Measurements from ENCODE around the gene HOATZ.

Gene HOATZ

DNA sequence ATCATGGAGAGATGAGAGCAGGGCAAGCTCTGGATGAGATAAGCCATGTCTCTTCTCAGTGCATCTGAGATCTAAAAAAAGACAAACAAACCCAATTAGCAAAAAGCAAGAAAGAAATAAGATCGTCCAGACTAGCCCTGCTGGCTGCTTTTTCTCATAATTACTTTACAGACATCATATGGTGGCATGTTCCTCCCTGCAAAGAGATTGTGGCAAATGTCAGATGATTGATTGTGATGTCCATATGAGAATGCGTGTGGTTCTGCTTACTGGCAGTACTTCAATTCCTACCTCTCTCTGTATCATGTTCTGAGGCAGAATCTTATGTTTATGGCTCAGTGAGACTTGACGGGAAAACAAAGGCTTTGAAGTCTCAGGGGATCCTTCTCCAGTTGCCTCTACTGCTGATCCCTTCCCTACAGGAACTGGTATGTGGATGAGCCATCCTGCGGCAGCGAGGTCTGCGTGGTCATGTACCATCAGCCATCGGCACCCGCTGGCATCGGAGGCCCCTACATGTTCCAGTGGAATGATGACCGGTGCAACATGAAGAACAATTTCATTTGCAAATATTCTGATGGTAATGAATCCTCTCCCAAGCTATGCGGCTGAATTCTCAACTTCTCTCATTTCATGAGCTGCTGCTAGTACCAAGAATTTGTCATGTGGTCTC lies 34.8 kb downstream of the HOATZ start:
- no peak for DNase-seq (ENCODE audit: low read depth)

DNA sequence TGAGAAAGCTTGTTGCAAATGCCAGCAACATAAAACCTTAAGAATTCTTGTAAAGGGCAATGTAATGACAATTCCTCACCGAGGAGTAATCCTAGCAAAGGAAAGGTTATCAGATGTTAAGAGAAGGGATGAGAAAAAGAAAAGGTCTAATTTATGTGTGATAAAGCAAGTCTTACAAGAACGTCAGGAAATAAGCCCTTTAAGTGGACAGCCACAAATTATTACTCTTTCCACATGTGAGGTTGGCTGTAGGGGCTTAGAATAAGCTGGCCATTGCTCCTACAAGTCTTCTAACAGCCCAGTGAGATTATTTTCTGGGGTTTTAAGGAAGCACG lies 35.3 kb downstream of the HOATZ start:
- DNase-seq (ENCODE audit: low read depth) = no peak

DNA sequence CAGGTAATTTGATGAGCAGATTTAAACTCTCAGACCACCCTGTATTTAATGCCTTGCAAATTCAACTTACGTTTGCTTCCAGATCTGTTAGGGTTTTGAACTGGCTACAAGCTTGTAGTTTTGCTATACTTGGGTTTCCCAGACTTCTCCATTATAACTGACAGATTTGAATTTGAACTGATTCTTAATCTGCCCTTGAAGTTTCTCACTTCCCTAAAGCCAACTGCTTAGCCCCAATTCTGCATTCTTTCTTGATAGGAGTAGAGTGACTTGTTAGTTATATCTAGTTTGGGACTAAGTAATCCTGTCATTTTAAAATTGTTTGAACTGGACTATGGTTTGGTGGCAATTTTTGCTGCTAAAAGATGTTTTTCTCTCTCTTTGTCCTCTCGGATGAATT lies 35.7 kb downstream of the HOATZ start:
- no peak for DNase-seq (ENCODE audit: low read depth)

DNA sequence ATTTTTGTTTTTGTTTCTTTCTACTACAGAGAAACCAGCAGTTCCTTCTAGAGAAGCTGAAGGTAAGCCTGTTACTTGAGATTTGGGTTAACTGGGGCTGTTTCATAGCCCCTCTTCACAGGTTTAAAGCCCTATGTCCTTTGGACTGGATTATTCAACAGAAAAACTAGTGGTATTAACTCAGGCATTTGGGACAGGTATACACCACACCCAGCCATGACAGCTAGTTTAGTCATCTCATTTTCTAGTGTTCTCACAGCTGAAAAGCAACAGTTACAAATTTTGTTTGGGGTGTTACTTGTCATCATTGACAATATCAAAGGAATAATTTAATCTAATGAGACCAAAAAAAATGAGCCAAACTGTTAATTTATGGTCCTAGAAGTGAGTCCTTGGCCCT lies 40.0 kb downstream of the HOATZ start:
- no peak for DNase-seq (ENCODE audit: low read depth)

DNA sequence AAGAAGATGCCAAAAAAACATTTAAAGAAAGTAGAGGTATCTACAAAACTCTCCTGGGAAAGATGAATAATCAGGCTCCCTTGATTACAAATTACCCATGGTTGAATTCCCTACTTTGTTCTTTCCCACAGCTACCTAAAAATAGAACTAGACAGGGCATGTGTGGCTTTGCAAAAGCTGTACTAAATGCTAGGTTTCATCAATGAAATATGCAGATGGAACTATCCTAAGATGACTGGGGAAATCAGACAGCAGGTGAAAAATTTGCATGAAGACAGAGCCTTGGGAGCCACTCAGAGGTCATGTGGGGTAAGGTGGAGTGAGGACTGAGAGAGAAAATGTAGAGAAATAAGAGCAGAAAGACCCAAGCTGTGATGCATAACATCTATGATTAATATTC lies 40.7 kb downstream of the HOATZ start:
- no peak for DNase-seq (ENCODE audit: low read depth)

DNA sequence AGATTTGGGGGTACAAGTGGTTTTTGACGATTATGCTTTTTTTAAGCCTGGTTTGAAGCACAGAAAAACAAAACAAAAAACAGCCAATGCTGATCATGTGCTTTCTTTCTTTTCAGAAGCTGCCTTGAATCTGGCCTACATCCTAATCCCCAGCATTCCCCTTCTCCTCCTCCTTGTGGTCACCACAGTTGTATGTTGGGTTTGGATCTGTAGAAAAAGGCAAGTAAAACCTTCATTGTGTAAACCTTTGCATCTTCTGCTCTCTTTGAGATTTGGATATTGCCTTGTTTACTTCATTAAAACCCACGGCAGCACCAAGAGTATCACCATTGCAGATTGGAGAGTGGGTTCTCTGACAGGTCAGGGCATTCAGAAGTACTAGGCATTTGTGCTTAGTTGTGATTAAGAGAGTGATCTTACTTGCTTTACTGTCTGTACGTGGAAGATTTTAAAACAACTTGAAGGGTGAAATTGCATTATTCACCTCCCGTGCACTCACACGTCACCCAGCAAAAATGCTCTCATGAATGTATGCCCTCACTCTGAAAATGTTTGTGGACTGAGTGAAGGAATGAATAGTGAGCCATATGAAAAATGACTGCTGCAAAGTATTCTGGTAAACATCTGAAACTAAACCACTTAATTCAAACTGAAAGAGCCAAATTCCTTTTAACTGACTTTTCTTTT lies 43.0 kb downstream of the HOATZ start:
- DNase-seq (ENCODE audit: low read depth) = no peak

DNA sequence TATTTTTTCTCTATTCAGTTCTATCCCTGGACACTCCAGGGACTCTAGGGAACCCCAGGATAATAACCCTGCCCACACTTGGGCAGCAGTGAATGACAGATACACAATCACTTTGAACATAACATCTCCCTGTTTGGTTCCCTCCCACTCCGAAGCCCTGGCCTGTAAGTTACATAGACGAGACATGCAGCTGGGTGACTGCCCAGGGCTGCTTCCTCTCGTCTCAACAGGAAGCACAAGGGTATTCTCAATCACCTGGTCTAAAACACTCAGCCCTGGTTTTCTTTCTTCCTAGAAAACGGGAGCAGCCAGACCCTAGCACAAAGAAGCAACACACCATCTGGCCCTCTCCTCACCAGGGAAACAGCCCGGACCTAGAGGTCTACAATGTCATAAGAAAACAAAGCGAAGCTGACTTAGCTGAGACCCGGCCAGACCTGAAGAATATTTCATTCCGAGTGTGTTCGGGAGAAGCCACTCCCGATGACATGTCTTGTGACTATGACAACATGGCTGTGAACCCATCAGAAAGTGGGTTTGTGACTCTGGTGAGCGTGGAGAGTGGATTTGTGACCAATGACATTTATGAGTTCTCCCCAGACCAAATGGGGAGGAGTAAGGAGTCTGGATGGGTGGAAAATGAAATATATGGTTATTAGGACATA lies 45.4 kb downstream of the HOATZ start:
- DNase-seq (ENCODE audit: low read depth) = no peak

DNA sequence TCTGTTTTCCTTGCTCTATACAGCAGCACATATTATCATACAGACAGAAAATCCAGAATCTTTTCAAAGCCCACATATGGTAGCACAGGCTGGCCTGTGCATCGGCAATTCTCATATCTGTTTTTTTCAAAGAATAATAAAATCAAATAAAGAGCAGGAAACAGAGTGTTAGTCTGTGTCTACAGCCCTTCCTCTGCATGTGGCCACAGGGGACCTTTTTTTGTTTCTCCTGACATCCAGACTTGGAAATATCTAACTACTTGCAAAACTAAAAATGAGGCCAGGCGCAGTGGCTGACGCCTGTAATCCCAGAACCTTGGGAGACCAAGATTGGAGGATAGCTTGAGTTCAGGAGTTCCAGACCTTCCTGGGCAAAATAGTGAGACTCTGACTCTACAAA lies 46.2 kb downstream of the HOATZ start:
- DNase-seq (ENCODE audit: low read depth) = no peak

DNA sequence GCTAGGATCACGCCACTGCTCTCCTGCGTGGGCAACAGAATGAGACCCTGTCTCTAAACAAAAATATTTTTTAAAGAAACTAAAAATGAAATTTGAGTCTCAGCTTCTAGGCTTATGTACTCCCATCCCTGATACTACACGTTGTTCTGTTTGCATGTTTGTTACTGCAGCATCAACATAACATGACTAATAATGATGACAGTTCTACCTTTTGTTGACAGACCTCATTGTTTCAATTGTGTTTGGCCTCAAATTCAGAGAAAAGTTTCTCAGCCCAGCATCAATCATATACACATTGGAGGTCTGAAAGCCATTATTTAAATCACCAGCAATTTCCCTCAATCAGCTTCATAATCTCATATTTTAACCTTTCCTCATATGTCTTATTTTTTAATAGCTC lies 46.7 kb downstream of the HOATZ start:
- DNase-seq (ENCODE audit: low read depth) = no peak

DNA sequence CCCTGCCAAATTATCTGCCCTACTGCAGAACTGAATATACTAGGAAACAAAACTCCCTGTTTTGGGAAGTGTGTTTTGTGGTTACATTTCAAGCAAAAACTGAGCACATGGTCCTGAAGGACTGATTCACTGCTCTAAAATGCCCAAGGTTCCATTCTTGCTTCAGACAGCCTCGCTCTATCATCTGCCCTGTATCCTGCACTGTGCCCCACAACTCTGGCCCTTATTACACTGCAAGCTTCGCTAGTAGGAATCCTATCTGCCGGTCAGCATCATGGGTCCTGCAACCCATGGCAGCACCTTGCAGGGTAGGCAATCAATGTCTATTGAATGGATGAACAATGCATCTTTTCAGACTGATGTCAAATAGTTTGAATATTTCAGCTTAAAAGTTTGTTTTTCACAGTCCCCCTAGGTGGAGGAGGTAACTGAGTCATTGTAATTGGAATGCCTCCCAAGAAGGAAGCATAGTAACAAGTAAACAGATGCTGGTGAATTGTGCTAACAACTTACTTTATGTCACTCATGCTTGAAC lies 47.3 kb downstream of the HOATZ start:
- no peak for DNase-seq (ENCODE audit: low read depth)

DNA sequence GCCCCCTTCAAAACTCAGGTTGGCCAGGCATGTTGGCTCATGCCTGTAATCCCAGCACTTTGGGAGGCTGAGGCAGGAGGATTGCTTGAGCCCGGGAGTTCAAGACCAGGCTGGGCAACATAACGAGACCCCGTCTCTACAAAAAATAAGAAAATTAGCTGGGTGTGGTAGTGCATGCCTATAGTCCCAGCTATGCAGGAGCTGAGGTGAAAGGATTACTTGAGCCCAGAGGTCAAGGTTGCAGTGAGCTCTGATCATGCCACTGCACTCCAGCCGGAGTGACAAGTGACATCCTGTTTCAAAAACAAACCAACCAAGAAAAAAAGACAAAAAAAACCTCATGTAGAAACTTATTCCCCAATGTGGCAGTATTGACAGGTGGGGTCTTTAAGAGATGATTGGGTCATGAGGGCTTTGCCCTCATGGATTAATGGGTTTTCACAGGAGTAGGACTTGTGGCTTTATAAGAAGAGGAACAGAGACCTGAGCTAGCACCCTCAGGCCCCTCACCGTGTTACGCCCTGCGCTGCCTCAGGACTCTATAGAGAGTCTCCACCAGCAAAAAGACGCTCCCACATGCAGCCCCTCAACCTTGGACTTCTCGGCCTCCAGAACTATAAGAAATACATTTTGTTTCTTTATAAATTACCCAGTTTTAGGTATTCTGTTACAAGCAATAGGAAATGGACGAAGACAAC lies 48.3 kb downstream of the HOATZ start:
- no peak for DNase-seq (ENCODE audit: low read depth)

DNA sequence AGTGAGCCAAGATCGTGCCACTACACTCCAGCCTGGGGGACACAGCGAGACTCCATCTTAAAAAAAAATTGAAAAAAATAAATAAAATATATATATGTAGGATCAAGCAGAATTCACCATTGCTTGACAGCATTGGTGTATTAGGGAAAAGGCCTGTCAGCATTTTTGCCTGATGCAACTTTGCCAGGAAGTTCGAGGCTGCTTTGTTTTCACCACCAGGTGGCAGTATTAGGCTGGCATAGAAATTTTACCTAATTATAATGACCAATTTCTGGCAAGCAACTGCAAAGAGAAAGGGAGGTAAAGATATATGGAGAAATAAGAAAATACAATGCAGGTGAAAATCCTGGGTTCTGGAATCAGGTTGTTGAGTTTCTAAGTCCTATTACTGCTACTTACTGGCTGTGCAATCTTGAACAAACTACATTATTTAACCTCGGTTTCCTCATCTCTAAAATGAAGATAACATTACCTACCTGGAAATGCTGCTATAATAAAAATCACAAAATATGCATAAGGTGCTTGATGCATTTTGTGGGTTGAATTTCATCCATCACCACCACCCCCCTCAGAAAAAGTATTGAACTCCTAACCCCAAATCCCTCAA lies 50.6 kb downstream of the HOATZ start:
- peak; percentile 35 for DNase-seq (ENCODE audit: low read depth)

DNA sequence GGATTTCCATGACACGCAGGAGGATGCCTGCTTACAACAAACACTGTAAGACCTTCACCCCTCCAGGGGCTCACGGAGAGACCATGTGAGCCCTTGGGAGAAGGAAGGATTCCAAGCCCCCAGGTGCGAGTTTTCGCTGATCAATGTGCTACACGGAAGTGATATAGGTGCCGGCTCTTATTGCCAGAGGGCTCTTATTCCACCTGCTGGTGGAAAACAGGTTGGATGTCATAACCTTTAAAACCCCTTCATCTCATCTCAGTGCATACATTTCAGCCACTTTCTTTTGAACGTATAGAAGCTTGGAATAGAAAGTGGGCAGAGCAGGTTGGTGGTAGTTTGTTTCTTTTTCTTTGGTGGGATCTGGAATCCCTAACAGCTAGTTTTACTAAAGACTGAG lies 51.7 kb downstream of the HOATZ start:
- DNase-seq (ENCODE audit: low read depth) = no peak

DNA sequence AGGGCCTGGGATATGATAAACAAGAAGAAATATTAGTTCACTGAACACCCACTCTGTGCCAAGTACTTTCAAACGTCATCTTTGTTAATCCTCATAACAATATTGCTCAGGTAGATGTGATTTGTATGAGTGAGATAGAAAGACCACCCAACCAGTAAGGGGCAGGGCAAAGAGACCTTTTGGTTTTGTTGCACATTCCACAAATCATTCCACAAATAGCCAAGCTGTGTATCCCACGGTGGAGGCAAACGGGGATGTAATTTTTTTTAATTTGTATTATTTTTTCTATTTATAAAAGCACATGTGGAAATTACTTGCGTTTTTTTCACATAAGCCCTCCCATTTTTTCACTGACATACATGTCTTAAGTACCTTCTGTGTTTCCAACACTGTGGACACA lies 54.9 kb downstream of the HOATZ start:
- no peak for DNase-seq (ENCODE audit: low read depth)

DNA sequence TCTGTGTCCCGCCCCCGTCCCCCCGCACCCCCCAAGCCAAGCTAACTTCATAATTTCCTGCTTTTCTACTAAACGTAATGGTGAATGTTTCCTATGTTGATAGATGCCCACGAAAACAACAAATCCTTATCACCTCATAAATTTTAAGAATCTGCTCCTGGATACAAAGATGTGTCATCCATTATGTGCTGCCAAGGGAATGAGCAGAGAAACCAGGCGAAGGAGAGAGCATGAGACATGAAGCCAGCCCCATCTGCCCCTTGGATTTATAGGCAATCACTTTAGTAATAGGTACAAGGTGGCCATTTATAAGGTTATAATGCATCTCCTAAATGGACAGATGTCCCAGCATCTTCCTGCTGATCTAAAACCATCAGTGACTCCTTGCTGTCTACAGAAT lies 56.2 kb downstream of the HOATZ start:
- DNase-seq (ENCODE audit: low read depth) = no peak

DNA sequence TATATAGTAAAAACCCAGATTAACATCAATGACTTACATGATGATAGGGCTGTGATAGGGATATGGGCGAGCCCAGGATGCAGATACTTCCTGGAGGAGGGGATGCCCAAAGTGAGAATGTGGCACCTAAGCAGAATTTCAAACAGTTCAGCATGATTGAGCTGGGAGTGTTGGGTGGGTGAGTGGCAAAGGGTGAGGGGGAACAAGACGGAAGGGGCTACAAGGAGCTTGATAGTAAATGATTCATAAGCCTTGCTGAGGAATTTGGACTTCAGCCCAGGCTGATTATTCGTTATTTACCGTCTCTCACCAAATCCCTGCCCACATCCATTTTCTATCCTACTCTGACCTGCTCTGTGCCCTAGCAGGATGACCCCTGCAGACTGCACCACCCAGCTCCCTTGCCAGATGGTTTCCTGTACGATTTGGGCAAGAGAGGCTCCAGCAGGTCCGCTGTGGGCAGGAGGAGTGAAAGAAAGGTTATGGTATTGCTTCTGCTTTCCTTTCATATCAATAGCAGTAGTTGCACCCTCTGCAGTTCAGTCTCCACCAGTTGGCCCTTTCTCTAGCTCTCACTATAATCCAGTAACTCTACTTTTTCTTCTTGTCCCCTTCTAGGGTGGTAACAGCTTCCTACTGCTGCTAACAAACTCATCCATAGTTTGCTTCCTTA lies 57.4 kb downstream of the HOATZ start:
- no peak for DNase-seq (ENCODE audit: low read depth)

DNA sequence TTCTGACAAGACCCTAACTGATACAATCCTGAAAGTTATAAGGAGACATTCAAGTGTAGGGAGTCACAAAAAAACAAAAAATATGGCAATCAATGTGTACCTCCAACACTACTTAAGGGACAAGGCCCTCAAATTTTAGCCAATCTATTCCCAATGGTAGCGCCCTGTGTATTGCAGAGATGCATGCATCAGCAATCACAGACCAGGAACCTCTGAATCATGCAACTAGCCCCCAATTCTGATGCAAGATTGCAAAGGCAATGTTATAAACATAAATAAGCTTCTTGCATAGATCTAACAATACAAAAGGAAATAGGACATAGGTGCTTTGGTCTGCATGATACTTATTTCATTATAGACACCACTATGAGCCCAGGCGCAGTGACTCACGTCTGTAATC lies 58.0 kb downstream of the HOATZ start:
- no peak for DNase-seq (ENCODE audit: low read depth)

DNA sequence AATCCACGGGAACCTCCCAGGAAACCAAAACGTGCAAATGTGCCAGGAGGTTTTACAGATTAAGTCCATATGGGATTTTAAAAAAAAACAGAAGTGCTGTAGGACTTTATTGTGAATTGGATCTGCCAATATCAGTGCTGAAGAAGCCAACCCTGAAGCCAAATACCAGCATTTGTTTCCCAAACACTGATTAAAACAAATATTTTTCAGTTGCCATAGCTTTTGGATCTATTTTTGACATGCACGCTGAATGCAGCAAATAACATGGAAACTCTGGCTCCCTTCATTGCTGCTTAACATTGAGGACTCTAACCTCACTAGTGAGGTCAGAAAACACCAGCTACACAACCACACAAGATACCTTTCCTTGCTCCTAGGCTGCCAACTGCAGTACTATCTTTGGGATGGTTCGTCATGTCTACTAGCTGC lies 59.3 kb downstream of the HOATZ start:
- DNase-seq (ENCODE audit: low read depth) = no peak

DNA sequence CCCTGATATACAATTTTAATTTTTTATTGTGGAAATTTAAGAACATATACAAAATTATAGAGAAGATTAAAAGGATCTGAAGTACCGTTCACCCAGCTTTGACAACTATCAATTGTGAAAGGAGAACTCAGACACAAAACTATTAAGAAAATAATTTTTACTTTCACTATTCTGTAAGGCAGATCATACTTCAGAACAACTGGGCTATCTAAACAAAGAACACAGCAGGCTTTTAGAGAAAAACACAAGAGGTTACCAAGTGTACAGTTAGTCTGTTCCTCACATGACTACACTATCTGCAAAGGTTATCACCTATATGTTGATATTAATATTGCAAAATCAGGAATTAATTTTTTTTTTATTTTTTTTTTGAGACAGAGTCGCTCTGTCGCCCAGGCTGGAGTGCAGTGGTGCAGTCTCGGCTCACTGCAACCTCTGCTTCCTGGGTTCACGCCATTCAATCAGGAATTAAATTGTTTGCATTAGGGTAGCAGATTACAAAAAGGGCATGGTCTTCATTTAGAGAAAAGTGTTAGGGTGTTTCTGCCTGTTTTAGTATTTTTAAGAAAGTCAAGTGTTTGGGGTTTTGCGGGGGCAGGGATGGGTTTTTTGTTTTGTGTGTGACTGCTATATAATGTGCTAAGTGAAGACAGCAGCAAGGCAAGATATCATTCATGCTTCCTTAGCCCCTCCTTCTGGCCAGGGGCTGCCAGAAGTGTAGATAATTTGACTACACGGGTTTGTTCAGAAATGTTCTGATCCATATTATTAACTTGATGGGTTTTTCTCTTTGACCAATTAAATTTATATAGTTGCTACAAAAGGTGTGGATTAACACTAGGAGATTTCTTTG lies 60.0 kb downstream of the HOATZ start:
- no peak for DNase-seq (ENCODE audit: low read depth)

DNA sequence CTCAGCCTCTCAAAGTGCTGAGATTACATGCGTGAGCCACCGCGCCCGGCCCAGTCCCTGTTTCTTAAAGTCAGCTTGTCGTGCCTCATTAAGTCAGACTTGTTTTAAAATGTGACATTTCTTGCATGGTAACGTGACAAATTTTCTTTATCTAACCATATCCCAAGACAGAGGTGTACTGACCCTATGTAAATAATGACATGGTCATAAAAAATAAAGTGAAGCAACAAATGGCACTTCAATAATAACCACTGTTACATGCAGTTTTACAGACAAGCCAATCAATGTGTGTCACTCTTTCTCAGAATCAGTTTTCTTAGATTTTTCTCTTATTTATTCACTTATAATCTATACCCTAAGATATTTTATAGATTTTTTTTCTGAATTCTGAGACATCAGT lies 61.2 kb downstream of the HOATZ start:
- no peak for DNase-seq (ENCODE audit: low read depth)

DNA sequence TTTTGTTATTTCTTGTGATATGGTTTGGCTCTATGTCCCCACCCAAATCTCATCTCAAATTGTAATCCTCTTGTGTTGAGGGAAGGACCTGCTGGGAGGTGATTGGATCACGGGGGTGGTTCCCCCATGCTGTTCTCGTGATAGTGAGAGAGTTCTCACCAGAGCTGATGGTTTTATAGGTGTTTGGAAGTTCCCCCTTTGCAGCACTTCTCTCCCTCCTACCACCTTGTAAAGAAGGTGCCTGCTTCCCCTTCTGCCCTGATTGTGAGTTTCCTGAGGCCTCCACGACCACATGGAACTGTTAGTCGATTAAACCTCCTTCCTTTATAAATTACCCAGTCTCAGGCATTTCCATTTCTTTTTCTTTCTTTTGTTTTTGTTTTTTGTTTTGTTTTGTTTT lies 63.2 kb downstream of the HOATZ start:
- DNase-seq (ENCODE audit: low read depth) = no peak

Data from activated T-helper 9 cell treated with anti-CD3 and anti-CD28 coated beads, Interleukin-2, amount 50 U/mL, for 16 hours (primary cell).